ENCODE measurements around the gene HES5. TPM values are rescaled to one million over a fixed set of nuclear protein-coding genes. Genes with fewer than 3 reads are reported as not detected.

Gene HES5
- total and polyA plus RNA-seq, 2 of the 13 experiments (the other 11 are each of a cell fraction or from before 2014, with no cell fraction given): not detected

DNA sequence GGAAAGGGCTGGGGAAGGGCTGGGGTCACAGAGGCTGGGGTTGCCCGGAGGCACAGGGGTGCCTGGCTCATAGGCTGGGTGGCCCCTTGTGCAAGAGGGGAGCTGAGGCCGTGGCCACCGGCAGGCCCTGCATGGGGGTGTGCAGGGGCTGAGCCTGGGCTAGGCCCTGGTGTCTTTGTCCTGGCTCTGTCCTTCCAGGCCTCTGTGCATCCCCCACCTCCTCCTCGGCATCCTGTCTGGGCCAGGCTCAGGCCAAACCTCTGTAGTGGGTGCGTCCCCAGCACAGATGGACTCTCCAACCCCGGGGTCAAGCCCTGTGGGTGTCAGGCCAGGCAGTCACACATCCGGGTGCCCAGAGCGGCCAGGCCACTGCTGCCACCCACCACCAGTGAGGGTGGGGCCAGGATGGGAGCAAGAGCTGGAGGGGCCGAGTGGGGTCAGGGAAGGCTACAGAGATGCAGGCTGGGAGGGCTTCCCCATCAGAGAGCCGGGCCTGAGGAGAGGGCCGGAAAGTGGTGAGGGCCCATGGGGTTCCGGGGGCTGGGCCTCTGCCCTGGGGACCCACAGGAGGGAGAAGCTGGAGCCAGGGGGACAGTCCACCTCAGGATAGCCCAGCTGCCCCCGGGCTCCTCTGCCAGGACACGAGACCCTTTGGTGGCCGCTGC is 23.0 kb downstream of the HES5 start:
- no TSS peak for BruUV-seq (replicated peaks)
- POLR2A ChIA-PET: interaction anchor here (1.0 to 1.1 kb wide), 2 partner anchors 18 to 39 kb away, joined by 3 to 4 read pairs; no protein-coding TSS in a partner anchor
- peaks cover 1% of the 10 kb centered on the region; the same call in 1 of the 2 replicates for H3K4me1 ChIP-seq (ENCODE audit: insufficient read depth, low read length)
- H4K20me1 ChIP-seq (ENCODE audit: insufficient read depth, low read length): no peaks in the 10 kb centered on the region
- no peaks in the 10 kb centered on the region for H3K79me2 ChIP-seq (ENCODE audit: insufficient read depth, low read length)
- peak; percentile 9 for ATAC-seq
- H3K4me2 ChIP-seq (ENCODE audit: low read depth, low read length): no peak overlapping the region
- H3K36me3 ChIP-seq (replicated peaks in 1 of 2; ENCODE audit: control insufficient read depth in 1 of 2, insufficient read depth in 2 of 2, low read length in 2 of 2): peaks cover 10 to 27% of the 10 kb centered on the region in 2 experiments
- CTCF ChIA-PET (ENCODE audit: low intra/inter-chr PET ratio, low total read pairs): no interaction called here
- H3K27me3 ChIP-seq (ENCODE audit: control insufficient read depth in 1 of 2, insufficient read depth in 2 of 2, low read length in 2 of 2): peaks cover 12 to 32% of the 10 kb centered on the region in 2 experiments
- H3K9ac ChIP-seq (ENCODE audit: insufficient read depth, low read depth, low read length): no peak overlapping the region
- WGBS (ENCODE audit: low lambda C conversion rate): 71% methylated on average over 13 of the region's 15 CpGs
- no peak overlapping the region for H2AFZ ChIP-seq (ENCODE audit: low read length)
- no peaks in the 10 kb centered on the region for H3K9me3 ChIP-seq (ENCODE audit: low read length)
- no peak for DNase-seq (ENCODE audit: low spot score)
- no peak for FAIRE-seq
- H3K27ac ChIP-seq (ENCODE audit: extremely low read length, insufficient read depth, low read length): no peak overlapping the region
- TF ChIP-seq, protein P1, sequence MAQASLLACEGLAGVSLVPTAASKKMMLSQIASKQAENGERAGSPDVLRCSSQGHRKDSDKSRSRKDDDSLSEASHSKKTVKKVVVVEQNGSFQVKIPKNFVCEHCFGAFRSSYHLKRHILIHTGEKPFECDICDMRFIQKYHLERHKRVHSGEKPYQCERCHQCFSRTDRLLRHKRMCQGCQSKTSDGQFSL (CRISPR knock-in tag; IDR thresholded peaks at IDR 0.05): no peak
- TF ChIP-seq, protein P2, sequence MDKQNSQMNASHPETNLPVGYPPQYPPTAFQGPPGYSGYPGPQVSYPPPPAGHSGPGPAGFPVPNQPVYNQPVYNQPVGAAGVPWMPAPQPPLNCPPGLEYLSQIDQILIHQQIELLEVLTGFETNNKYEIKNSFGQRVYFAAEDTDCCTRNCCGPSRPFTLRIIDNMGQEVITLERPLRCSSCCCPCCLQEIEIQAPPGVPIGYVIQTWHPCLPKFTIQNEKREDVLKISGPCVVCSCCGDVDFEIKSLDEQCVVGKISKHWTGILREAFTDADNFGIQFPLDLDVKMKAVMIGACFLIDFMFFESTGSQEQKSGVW (CRISPR knock-in tag; IDR thresholded peaks at IDR 0.05; ENCODE audit: borderline replicate concordance): no peak
- peak; percentile 20 for TF ChIP-seq HNRNPK (IDR thresholded peaks at IDR 0.05; ENCODE audit: low read depth, low read length, poor library complexity, severe bottlenecking)
- peak; percentile 65 for TF ChIP-seq ZC3H13 (CRISPR knock-in tag; IDR thresholded peaks at IDR 0.05)
- TF ChIP-seq, protein P3, sequence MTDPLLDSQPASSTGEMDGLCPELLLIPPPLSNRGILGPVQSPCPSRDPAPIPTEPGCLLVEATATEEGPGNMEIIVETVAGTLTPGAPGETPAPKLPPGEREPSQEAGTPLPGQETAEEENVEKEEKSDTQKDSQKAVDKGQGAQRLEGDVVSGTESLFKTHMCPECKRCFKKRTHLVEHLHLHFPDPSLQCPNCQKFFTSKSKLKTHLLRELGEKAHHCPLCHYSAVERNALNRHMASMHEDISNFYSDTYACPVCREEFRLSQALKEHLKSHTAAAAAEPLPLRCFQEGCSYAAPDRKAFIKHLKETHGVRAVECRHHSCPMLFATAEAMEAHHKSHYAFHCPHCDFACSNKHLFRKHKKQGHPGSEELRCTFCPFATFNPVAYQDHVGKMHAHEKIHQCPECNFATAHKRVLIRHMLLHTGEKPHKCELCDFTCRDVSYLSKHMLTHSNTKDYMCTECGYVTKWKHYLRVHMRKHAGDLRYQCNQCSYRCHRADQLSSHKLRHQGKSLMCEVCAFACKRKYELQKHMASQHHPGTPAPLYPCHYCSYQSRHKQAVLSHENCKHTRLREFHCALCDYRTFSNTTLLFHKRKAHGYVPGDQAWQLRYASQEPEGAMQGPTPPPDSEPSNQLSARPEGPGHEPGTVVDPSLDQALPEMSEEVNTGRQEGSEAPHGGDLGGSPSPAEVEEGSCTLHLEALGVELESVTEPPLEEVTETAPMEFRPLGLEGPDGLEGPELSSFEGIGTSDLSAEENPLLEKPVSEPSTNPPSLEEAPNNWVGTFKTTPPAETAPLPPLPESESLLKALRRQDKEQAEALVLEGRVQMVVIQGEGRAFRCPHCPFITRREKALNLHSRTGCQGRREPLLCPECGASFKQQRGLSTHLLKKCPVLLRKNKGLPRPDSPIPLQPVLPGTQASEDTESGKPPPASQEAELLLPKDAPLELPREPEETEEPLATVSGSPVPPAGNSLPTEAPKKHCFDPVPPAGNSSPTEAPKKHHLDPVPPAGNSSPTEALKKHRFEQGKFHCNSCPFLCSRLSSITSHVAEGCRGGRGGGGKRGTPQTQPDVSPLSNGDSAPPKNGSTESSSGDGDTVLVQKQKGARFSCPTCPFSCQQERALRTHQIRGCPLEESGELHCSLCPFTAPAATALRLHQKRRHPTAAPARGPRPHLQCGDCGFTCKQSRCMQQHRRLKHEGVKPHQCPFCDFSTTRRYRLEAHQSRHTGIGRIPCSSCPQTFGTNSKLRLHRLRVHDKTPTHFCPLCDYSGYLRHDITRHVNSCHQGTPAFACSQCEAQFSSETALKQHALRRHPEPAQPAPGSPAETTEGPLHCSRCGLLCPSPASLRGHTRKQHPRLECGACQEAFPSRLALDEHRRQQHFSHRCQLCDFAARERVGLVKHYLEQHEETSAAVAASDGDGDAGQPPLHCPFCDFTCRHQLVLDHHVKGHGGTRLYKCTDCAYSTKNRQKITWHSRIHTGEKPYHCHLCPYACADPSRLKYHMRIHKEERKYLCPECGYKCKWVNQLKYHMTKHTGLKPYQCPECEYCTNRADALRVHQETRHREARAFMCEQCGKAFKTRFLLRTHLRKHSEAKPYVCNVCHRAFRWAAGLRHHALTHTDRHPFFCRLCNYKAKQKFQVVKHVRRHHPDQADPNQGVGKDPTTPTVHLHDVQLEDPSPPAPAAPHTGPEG (CRISPR knock-in tag; IDR thresholded peaks at IDR 0.05): no peak
- peak; percentile 3; the same call in 1 of the 2 replicates for TF ChIP-seq POLR2G (IDR thresholded peaks at IDR 0.05; ENCODE audit: low read depth, low read length)
- TF ChIP-seq SMAD3 (CRISPR knock-in tag; IDR thresholded peaks at IDR 0.05): no peak
- TF ChIP-seq, protein P4, sequence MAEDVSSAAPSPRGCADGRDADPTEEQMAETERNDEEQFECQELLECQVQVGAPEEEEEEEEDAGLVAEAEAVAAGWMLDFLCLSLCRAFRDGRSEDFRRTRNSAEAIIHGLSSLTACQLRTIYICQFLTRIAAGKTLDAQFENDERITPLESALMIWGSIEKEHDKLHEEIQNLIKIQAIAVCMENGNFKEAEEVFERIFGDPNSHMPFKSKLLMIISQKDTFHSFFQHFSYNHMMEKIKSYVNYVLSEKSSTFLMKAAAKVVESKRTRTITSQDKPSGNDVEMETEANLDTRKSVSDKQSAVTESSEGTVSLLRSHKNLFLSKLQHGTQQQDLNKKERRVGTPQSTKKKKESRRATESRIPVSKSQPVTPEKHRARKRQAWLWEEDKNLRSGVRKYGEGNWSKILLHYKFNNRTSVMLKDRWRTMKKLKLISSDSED (CRISPR knock-in tag; IDR thresholded peaks at IDR 0.05): 0 out of 2 replicates have a peak, but pooled peaks have one; percentile 22
- TF ChIP-seq PAF1 (CRISPR knock-in tag; IDR thresholded peaks at IDR 0.05): 0 out of 2 replicates have a peak, but pooled peaks have one; percentile 39
- TF ChIP-seq AGO2 (optimal IDR thresholded peaks at IDR 0.05; ENCODE audit: low read depth, low read length): peak; percentile 91
- TF ChIP-seq ZNF549 (CRISPR knock-in tag; IDR thresholded peaks at IDR 0.05): no peak
- TF ChIP-seq MIER3 (CRISPR knock-in tag; IDR thresholded peaks at IDR 0.05; ENCODE audit: borderline replicate concordance): no peak
- TF ChIP-seq IRF2 (CRISPR knock-in tag; IDR thresholded peaks at IDR 0.05): no peak
- intact Hi-C loops (cut with micrococcal nuclease; ENCODE audit: unreplicated experiment) (no loop called here), in situ Hi-C loops (cut with HindIII; ENCODE audit: extremely low pct_ligation_motif_present, low pct_unique_long_range_greater_than_20kb) (loop anchor here (25.0 kb wide), 1 partner anchor 320 kb away; the partner anchor contains the start of gene FAAP20)
- no peak overlapping the region for H3K4me3 ChIP-seq (replicated peaks in 1 of 3; ENCODE audit: insufficient read depth in 1 of 3, low read depth in 2 of 3, low read length in 3 of 3)

Measured in HepG2 (cell line).